Neural cell (in vitro differentiated cells): ENCODE measurements around the gene KRT20. TPM values are rescaled to one million over a fixed set of nuclear protein-coding genes. Genes with fewer than 3 reads are reported as not detected.

Experiments
- H2AFZ ChIP-seq: fragments of 200-600, 300-800 bp; sonication (generic), shearing (Covaris generic); 2 replicates; pipeline ENCODE4 v1.6.0; 2014; ENCODE audit warnings: low read depth, mild to moderate bottlenecking, antibody characterized with exemption, low read length, moderate library complexity
- H3F3A ChIP-seq: fragments of 200-600 bp; shearing (Covaris generic); 2 replicates; pipeline ENCODE4 v1.6.1; 2016; ENCODE audit warnings: mild to moderate bottlenecking, moderate library complexity, mixed read lengths, antibody characterized with exemption, low read length; ENCODE audit not compliant: insufficient read depth, poor library complexity, severe bottlenecking
- H3K27ac ChIP-seq: fragments of 200-600, 300-800 bp; sonication (generic), shearing (Covaris generic); 2 replicates; pipeline ENCODE4 v1.5.1; 2014; ENCODE audit warnings: mild to moderate bottlenecking, low read length, moderate library complexity
- H3K27me3 ChIP-seq: fragments of 300-800, 200-600 bp; sonication (generic), shearing (Covaris generic); 2 replicates; pipeline ENCODE4 v1.6.0; 2014; ENCODE audit warnings: mild to moderate bottlenecking, low read depth, low read length, moderate library complexity; ENCODE audit not compliant: insufficient read depth
- H3K36me3 ChIP-seq: fragments of 300-800, 200-600 bp; sonication (generic), shearing (Covaris generic); 2 replicates; pipeline ENCODE4 v1.5.1; 2014; ENCODE audit warnings: mild to moderate bottlenecking, antibody characterized with exemption, low read length, moderate library complexity; ENCODE audit not compliant: insufficient read depth
- H3K4me2 ChIP-seq: fragments of 300-800, 200-600 bp; sonication (generic), shearing (Covaris generic); 2 replicates; pipeline ENCODE4 v1.6.0; 2014; ENCODE audit warnings: mild to moderate bottlenecking, low read length
- H3K4me3 ChIP-seq: fragments of 300-800, 200-600 bp; sonication (generic), shearing (Covaris generic); 2 replicates; pipeline ENCODE4 v1.5.1; 2014; ENCODE audit warnings: mild to moderate bottlenecking, low read length, moderate library complexity
- H3K79me2 ChIP-seq: fragments of 200-600 bp; shearing (Covaris generic); replicated peaks from 2 replicates; pipeline ENCODE4 v1.6.0; 2014; ENCODE audit warnings: mild to moderate bottlenecking, low read length, moderate library complexity; ENCODE audit not compliant: insufficient read depth
- H3K9ac ChIP-seq: fragments of 300-800, 200-600 bp; sonication (generic), shearing (Covaris generic); 2 replicates; pipeline ENCODE4 v1.6.1; 2016; ENCODE audit warnings: mild to moderate bottlenecking, low read length, mixed read lengths
- H3K9me2 ChIP-seq: fragments of 200-600 bp; shearing (Covaris generic); 2 replicates; pipeline ENCODE4 v1.6.1; 2016; ENCODE audit warnings: mild to moderate bottlenecking, low read length, mixed read lengths; ENCODE audit not compliant: insufficient read depth
- H3K9me3 ChIP-seq: fragments of 200-600, 300-800 bp; sonication (generic), shearing (Covaris generic); 2 replicates; pipeline ENCODE4 v1.6.1; 2016; ENCODE audit warnings: mild to moderate bottlenecking, mixed run types, low read length, moderate library complexity, mixed read lengths
- H4K20me1 ChIP-seq: fragments of 200-600 bp; shearing (Covaris generic); 2 replicates; pipeline ENCODE4 v1.6.1; 2016; ENCODE audit warnings: mild to moderate bottlenecking, mixed run types; ENCODE audit not compliant: insufficient read depth
- CTCF ChIP-seq: fragments of 450-650 bp; IDR thresholded peaks from 2 replicates; pipeline ENCODE4 v1.5.1; 2014; ENCODE audit warnings: antibody characterized with exemption, mild to moderate bottlenecking, moderate library complexity; ENCODE audit not compliant: poor library complexity, severe bottlenecking
- EP300 ChIP-seq: fragments of 450-650 bp; conservative IDR thresholded peaks from 2 replicates; pipeline ENCODE4 v1.6.1; 2014; ENCODE audit warnings: antibody characterized with exemption, mild to moderate bottlenecking, moderate library complexity; ENCODE audit not compliant: poor library complexity, severe bottlenecking
- EZH2 ChIP-seq: fragments of 200-600, 300-800 bp; shearing (Covaris generic), sonication (generic); IDR thresholded peaks from 2 replicates; pipeline ENCODE4 v1.6.1; 2014; ENCODE audit warnings: antibody characterized with exemption, low read length, borderline replicate concordance, mild to moderate bottlenecking; ENCODE audit not compliant: insufficient read depth, poor library complexity, severe bottlenecking
- MXI1 ChIP-seq: fragments of 450-650 bp; conservative IDR thresholded peaks from 2 replicates; pipeline ENCODE4 v1.6.1; 2014; ENCODE audit warnings: antibody characterized with exemption, mild to moderate bottlenecking; ENCODE audit not compliant: poor library complexity, severe bottlenecking
- POLR2AphosphoS5 ChIP-seq: IDR thresholded peaks from 2 replicates; pipeline ENCODE4 v1.6.1; 2012
- RAD21 ChIP-seq: fragments of 450-650 bp; conservative IDR thresholded peaks from 2 replicates; pipeline ENCODE4 v1.6.1; 2014; ENCODE audit warnings: antibody characterized with exemption, mild to moderate bottlenecking, moderate library complexity
- REST ChIP-seq: IDR thresholded peaks from 2 replicates; pipeline ENCODE4 v1.6.1; 2012; ENCODE audit warnings: borderline replicate concordance
- SMC3 ChIP-seq: fragments of 450-650 bp; conservative IDR thresholded peaks from 2 replicates; pipeline ENCODE4 v1.6.1; 2014; ENCODE audit warnings: antibody characterized with exemption, mild to moderate bottlenecking, moderate library complexity; ENCODE audit not compliant: poor library complexity
- TAF1 ChIP-seq: IDR thresholded peaks from 2 replicates; pipeline ENCODE4 v1.6.1; 2012; ENCODE audit warnings: low read depth
- polyA plus RNA-seq: library from polyadenylated mRNA; depleted of rRNA; stranded (reverse); fragments of >200 nt; gene quantifications from 2 replicates; pipeline ENCODE4 v1.2.3, GENCODE V29; 2014

KRT20 gene
- polyA plus RNA-seq, 1 donor from 2014 or later: not detected

GRCh38 chr17:40905370-40905769, 20.3 kb upstream of the KRT20 start:
- no peaks in the 10 kb centered on the region for H3K79me2 ChIP-seq
- no peaks in the 10 kb centered on the region for H3K9me2 ChIP-seq
- H3K9me3 ChIP-seq: no peaks in the 10 kb centered on the region
- no peaks in the 10 kb centered on the region for H3K27me3 ChIP-seq
- H3K36me3 ChIP-seq: no peaks in the 10 kb centered on the region
- no peak overlapping the region for H3K9ac ChIP-seq
- no peak overlapping the region for H2AFZ ChIP-seq
- H4K20me1 ChIP-seq: no peaks in the 10 kb centered on the region
- H3F3A ChIP-seq: no peaks in the 10 kb centered on the region
- H3K4me2 ChIP-seq: no peak overlapping the region
- TF ChIP-seq CTCF (no peak), TAF1 (no peak)
- H3K4me3 ChIP-seq: no peak overlapping the region
- H3K27ac ChIP-seq: no peak overlapping the region

GRCh38 chr17:40903129-40903847, 18.2 kb upstream of the KRT20 start:
- Histone ChIP-seq H3K9ac (no peak overlapping the region), H3K4me2 (no peak overlapping the region)
- no peak for TF ChIP-seq RAD21
- TF ChIP-seq CTCF: no peak
- TF ChIP-seq REST: no peak
- TF ChIP-seq POLR2AphosphoS5: no peak
- TF ChIP-seq MXI1: no peak
- TF ChIP-seq SMC3: no peak
- no peak for TF ChIP-seq EP300
- TF ChIP-seq TAF1: no peak
- TF ChIP-seq EZH2: no peak

More at GRCh38 chr17:40903129-40903847, 18.2 kb upstream of the KRT20 start:
- Histone ChIP-seq H3K27ac (no peak overlapping the region), H2AFZ (no peak overlapping the region), H3K9me3 (no peaks in the 10 kb centered on the region), H3F3A (no peaks in the 10 kb centered on the region), H3K27me3 (no peaks in the 10 kb centered on the region), H3K79me2 (no peaks in the 10 kb centered on the region), H3K36me3 (no peaks in the 10 kb centered on the region), H3K9me2 (no peaks in the 10 kb centered on the region), H4K20me1 (no peaks in the 10 kb centered on the region), H3K4me3 (no peak overlapping the region)
